Keratinocyte (primary cell): ENCODE measurements around the gene PRAMEF12. TPM values are rescaled to one million over a fixed set of nuclear protein-coding genes. Genes with fewer than 3 reads are reported as not detected.

Source experiments
- DNase-seq: peaks from one replicate; pipeline ENCODE4 v3.0.0-alpha.2; 2011; ENCODE audit warnings: low read depth, missing footprints, low spot score
- FAIRE-seq: peaks from 2 replicates; lab custom pipeline; 2011; peaks lifted over from hg19 to GRCh38; lab: Jason Lieb, UNC
- H2AFZ ChIP-seq: 2 replicates; pipeline ENCODE4 v1.6.0; 2012; ENCODE audit warnings: low read length, control low read depth, inconsistent platforms; ENCODE audit not compliant: control insufficient read depth
- H3K27ac ChIP-seq: 2 replicates; pipeline ENCODE4 v1.5.1; 2011; ENCODE audit warnings: low read length; ENCODE audit not compliant: control insufficient read depth, insufficient read depth
- H3K27me3 ChIP-seq: 3 replicates; pipeline ENCODE4 v1.6.0; 2011; ENCODE audit warnings: low read length; ENCODE audit not compliant: control insufficient read depth, insufficient read depth; ENCODE audit errors: extremely low read depth
- H3K36me3 ChIP-seq, 2 experiments: 2 replicates in 1 of 2; 3 replicates in 1 of 2; pipeline ENCODE4 v1.5.1; 2011; ENCODE audit warnings: low read length in 2 of 2, mild to moderate bottlenecking in 1 of 2; ENCODE audit not compliant: control insufficient read depth in 2 of 2, insufficient read depth in 2 of 2; ENCODE audit errors: extremely low read depth in 1 of 2
- H3K4me1 ChIP-seq: 3 replicates; pipeline ENCODE4 v1.5.1; 2011; ENCODE audit warnings: low read length; ENCODE audit not compliant: control insufficient read depth, insufficient read depth; ENCODE audit errors: extremely low read depth
- H3K4me2 ChIP-seq: 3 replicates; pipeline ENCODE4 v1.6.0; 2011; ENCODE audit warnings: low read depth, low read length; ENCODE audit not compliant: control insufficient read depth, insufficient read depth; ENCODE audit errors: extremely low read depth
- H3K4me3 ChIP-seq, 3 experiments: fragments of 200-600 bp in 1 of 3; sonication (generic) in 1 of 3; 2 replicates in 2 of 3; 3 replicates in 1 of 3; pipeline ENCODE4 v1.5.1; 2011 to 2016; ENCODE audit warnings: low read length in 3 of 3, mild to moderate bottlenecking in 3 of 3, control low read depth in 2 of 3, inconsistent platforms in 1 of 3, low read depth in 1 of 3, mixed read lengths in 1 of 3, mixed run types in 1 of 3, moderate library complexity in 1 of 3; ENCODE audit not compliant: control insufficient read depth in 2 of 3, insufficient read depth in 2 of 3; ENCODE audit errors: extremely low read depth in 1 of 3
- H3K79me2 ChIP-seq: 2 replicates; pipeline ENCODE4 v1.6.0; 2012; ENCODE audit warnings: low read length; ENCODE audit not compliant: control insufficient read depth, insufficient read depth
- H3K9ac ChIP-seq: 3 replicates; pipeline ENCODE4 v1.6.0; 2011; ENCODE audit warnings: low read length; ENCODE audit not compliant: control insufficient read depth, insufficient read depth; ENCODE audit errors: extremely low read depth
- H3K9me1 ChIP-seq: 3 replicates; pipeline ENCODE4 v1.6.0; 2011; ENCODE audit warnings: low read length; ENCODE audit not compliant: control insufficient read depth, insufficient read depth; ENCODE audit errors: extremely low read depth
- H3K9me3 ChIP-seq: 2 replicates; pipeline ENCODE4 v1.5.1; 2012; ENCODE audit warnings: low read depth, low read length; ENCODE audit not compliant: control insufficient read depth
- H4K20me1 ChIP-seq: 3 replicates; pipeline ENCODE4 v1.6.0; 2011; ENCODE audit warnings: low read length; ENCODE audit not compliant: control insufficient read depth, insufficient read depth; ENCODE audit errors: extremely low read depth
- CTCF ChIP-seq, 3 experiments: IDR thresholded peaks in 1 of 3; conservative IDR thresholded peaks in 1 of 3; optimal IDR thresholded peaks in 1 of 3; 2 replicates in 2 of 3; 3 replicates in 1 of 3; pipeline versions ENCODE3 to v1.5.1; 2011; ENCODE audit warnings: low read length in 3 of 3, mild to moderate bottlenecking in 3 of 3, moderate library complexity in 2 of 3, control low read depth in 1 of 3, inconsistent platforms in 1 of 3; ENCODE audit not compliant: insufficient read depth in 2 of 3; ENCODE audit errors: extremely low read depth in 1 of 3
- EZH2 ChIP-seq: IDR thresholded peaks from one replicate; pipeline ENCODE4 v1.6.1; 2012; ENCODE audit warnings: inconsistent platforms, mild to moderate bottlenecking, low read length, moderate library complexity
- dilution Hi-C: fragments of 300-500 bp; cut with MboI; formaldehyde crosslinking; loops from one replicate; pipeline ENCODE4 v1.7.0; 2020; ENCODE audit warnings: low sequenced_read_pairs; ENCODE audit not compliant: extremely low pct_ligation_motif_present
- polyA minus RNA-seq, 3 experiments: library from RNA; depleted of rRNA, polyadenylated mRNA; stranded (reverse); fragments of >200 nt; gene quantifications; 1 replicate in 1 of 3; 2 replicates in 1 of 3; 3 replicates in 1 of 3; pipeline ENCODE4 v1.2.3, GENCODE V29; 2011
- polyA plus RNA-seq, 5 experiments: library from polyadenylated mRNA; depleted of rRNA in 3 of 5; stranded (reverse) in 3 of 5; stranded (forward) in 1 of 5; unstranded in 1 of 5; fragments of >200 nt; gene quantifications; 1 replicate in 1 of 5; 2 replicates in 3 of 5; 3 replicates in 1 of 5; pipeline versions ENCODE4 v1.2.1 to v1.2.3, GENCODE V29; 2011 to 2012; ENCODE audit warnings: missing spikeins in 2 of 5, low read depth in 1 of 5, low replicate concordance in 1 of 5

The PRAMEF12 gene
- not detected in 3 replicates for polyA plus RNA-seq
- polyA plus RNA-seq (2011; ENCODE audit: low read depth): not detected
- not detected in 2 replicates for polyA plus RNA-seq (2011; cell fraction: cytosol; rRNA removed)
- not detected in 2 replicates for polyA plus RNA-seq (2011; cell fraction: nucleus; rRNA removed)
- polyA plus RNA-seq (2012; ENCODE audit: low replicate concordance): not detected in 2 replicates
- polyA minus RNA-seq: 0.16 TPM in 1 of 3 replicates, not detected in the others
- polyA minus RNA-seq (2011; cell fraction: cytosol; rRNA and poly(A)+ RNA removed): not detected
- polyA minus RNA-seq (2011; cell fraction: nucleus; rRNA and poly(A)+ RNA removed): not detected in 2 replicates

GRCh38 chr1:12773438-12773837 is at the start of gene PRAMEF12:
PRAMEF12 (plus strand) TSS chr1:12773738; CDS start chr1:12774868, 1,130 bp downstream.
- H3K36me3 ChIP-seq: no peaks in the 10 kb centered on the region
- H3K9ac ChIP-seq: no peak within 1 kb of the TSS
- H3K9me1 ChIP-seq: no peaks in the 10 kb centered on the region
- FAIRE-seq: no peak
- H2AFZ ChIP-seq: no peak within 1 kb of the TSS
- no peak within 1 kb of the TSS for H3K4me2 ChIP-seq
- no peak within 1 kb of the TSS for H3K4me3 ChIP-seq
- H4K20me1 ChIP-seq: no peaks in the 10 kb centered on the region
- no peak for DNase-seq
- H3K79me2 ChIP-seq: no peaks in the 10 kb centered on the region
- dilution Hi-C loops: no loop called here
- H3K27me3 ChIP-seq: no peaks in the 10 kb centered on the region
- H3K27ac ChIP-seq: no peak within 1 kb of the TSS
- no peaks in the 10 kb centered on the region for H3K4me1 ChIP-seq
- TF ChIP-seq CTCF (optimal IDR thresholded peaks at IDR 0.05 in 1 of 3, IDR thresholded peaks at IDR 0.05 in 1 of 3, conservative IDR thresholded peaks at IDR 0.05 in 1 of 3; ENCODE audit: extremely low read depth in 1 of 3, insufficient read depth in 2 of 3, low read length in 3 of 3) (no peak), EZH2 (no peak)
- no peaks in the 10 kb centered on the region for H3K9me3 ChIP-seq

- no peak for FAIRE-seq
- no peak overlapping the region for H2AFZ ChIP-seq
These were observed 45.1 kb upstream of the PRAMEF12 start for GRCh38 chr1:12728391-12728790.

More at GRCh38 chr1:12728391-12728790, 45.1 kb upstream of the PRAMEF12 start:
- no peaks in the 10 kb centered on the region for H3K4me1 ChIP-seq
- H3K4me2 ChIP-seq: no peak overlapping the region
- H3K9ac ChIP-seq: no peak overlapping the region
- H3K27me3 ChIP-seq: no peaks in the 10 kb centered on the region
- H3K9me1 ChIP-seq: no peaks in the 10 kb centered on the region
- H3K27ac ChIP-seq: no peak overlapping the region
- no peak for DNase-seq
- TF ChIP-seq CTCF (optimal IDR thresholded peaks at IDR 0.05 in 1 of 3, IDR thresholded peaks at IDR 0.05 in 1 of 3, conservative IDR thresholded peaks at IDR 0.05 in 1 of 3; ENCODE audit: extremely low read depth in 1 of 3, insufficient read depth in 2 of 3, low read length in 3 of 3) (no peak), EZH2 (no peak)
- H3K4me3 ChIP-seq: no peak overlapping the region
- dilution Hi-C loops: no loop called here
- H3K36me3 ChIP-seq: no peaks in the 10 kb centered on the region
- no peaks in the 10 kb centered on the region for H4K20me1 ChIP-seq
- H3K9me3 ChIP-seq: no peaks in the 10 kb centered on the region
- no peaks in the 10 kb centered on the region for H3K79me2 ChIP-seq
